AG09319 (cell line): ENCODE results near the gene AATK.
A peak's percentile ranks its signal among the peaks of the same experiment; 100 is the strongest.

Experiments
- DNase-seq: peaks from one replicate; pipeline ENCODE4 v3.0.0-alpha.2; 2010; ENCODE audit warnings: low read depth; ENCODE audit errors: extremely low read depth
- TF ChIP-seq, protein P1 (sequence below): IDR thresholded peaks from 2 replicates; pipeline ENCODE4 v1.5.1; 2011; ENCODE audit warnings: low read depth, mild to moderate bottlenecking, inconsistent platforms, low read length, moderate library complexity

The AATK gene

DNA sequence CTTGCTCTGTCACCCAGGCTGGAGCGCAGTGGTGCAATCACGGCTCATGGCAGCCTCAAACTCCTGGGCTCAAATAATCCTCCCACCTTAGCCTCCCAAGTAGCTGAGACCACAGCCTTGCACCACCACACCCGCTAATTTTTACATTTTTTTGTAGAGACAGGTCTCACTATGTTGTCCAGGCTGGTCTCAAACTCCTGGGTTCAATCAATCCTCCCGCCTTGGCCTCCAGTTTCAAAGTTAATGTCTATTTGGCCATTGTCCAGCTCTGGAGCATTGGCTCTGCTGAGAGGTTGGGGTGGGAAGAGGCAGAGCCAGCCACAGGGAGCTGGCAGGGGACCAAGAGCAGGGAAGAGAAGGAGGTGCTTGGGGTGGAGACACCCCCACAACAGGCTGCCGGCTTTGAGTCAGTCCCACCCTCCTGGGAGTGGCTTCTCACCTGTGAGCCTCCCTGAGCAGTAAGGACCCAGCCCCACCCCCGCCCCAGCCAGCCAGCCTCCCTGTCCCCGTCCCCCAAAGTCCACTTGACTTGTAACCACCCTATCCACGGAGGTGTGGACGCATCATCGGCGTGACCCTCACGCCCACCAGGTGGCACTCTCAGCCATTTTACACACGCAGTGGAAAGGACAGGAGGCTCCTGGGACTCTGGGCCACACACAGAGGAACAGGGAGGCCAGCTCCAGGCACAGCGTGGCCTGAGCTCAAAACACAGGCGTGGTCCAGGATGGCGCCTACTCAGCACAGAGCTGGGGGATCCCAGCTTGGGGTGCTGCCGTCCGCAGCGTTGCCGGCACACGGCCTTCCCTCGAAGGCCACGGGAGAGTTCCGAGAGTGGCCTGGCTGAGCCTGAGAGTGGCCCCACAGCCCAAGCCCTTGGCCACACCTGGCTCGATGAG is 23.5 kb downstream of the AATK start:
- DNase-seq: peak; percentile 41
- TF ChIP-seq, protein P1, sequence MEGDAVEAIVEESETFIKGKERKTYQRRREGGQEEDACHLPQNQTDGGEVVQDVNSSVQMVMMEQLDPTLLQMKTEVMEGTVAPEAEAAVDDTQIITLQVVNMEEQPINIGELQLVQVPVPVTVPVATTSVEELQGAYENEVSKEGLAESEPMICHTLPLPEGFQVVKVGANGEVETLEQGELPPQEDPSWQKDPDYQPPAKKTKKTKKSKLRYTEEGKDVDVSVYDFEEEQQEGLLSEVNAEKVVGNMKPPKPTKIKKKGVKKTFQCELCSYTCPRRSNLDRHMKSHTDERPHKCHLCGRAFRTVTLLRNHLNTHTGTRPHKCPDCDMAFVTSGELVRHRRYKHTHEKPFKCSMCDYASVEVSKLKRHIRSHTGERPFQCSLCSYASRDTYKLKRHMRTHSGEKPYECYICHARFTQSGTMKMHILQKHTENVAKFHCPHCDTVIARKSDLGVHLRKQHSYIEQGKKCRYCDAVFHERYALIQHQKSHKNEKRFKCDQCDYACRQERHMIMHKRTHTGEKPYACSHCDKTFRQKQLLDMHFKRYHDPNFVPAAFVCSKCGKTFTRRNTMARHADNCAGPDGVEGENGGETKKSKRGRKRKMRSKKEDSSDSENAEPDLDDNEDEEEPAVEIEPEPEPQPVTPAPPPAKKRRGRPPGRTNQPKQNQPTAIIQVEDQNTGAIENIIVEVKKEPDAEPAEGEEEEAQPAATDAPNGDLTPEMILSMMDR: peak; percentile 73

DNA sequence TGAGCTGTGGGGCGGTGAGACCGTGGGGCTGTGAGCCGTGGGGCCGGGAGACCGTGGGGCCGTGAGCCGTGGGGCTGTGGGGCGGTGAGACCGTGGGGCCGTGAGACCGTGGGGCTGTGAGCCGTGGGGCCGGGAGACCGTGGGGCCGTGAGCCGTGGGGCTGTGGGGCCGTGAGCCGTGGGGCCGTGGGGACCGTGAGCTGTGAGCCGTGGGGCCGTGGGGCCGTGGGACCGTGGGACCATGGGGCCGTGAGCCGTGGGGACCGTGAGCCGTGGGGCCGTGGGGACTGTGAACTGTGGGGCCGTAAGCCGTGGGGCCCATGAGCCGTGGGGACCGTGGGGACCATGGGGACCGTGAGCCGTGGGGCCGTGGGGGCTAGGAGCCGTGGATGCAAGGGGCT is 25.3 kb downstream of the AATK start:
- no peak for DNase-seq

DNA sequence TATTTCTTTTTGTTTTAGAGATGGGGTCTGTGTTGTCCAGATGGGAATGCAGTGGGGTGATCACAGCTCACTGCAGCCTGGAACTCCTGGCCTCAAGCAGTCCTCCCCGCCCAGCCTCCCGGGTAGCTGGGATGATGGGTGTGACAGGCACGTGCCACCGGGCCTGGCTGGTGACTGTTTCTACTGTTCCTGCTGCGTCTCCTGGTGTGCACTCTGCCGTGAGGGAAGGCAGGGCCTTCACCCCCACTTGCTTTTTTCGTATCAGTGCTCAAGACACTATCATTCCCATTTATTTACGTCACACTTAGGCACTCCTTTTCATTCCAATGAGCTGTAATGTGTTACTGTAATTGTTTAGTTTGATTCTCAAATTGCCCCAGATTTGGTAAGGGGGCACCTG is 26.0 kb downstream of the AATK start:
- TF ChIP-seq, protein P1: no peak
- DNase-seq: no peak

More for the DNA sequence above, 25.3 kb downstream of the AATK start:
- TF ChIP-seq, protein P1: no peak

DNA sequence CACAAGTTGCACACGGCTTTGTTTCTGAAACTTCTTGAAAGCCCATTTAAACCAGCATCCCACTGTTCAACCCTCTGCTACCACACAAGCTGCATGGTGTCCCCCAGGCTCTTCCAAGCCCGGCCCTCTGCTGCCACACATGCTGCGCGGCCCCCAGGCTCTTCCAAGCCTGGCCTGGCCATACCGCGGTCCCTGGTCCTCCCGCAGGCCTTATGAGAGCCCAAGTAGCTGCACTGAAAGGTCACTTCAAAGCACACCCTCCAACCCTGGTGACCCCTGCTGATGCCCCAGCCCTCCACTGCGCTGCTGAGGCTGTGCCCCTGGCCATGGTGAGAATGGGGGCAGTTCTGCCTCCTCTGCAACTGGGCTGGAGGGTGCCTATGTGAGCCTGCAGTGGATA is 26.6 kb downstream of the AATK start:
- TF ChIP-seq, protein P1: no peak
- no peak for DNase-seq

DNA sequence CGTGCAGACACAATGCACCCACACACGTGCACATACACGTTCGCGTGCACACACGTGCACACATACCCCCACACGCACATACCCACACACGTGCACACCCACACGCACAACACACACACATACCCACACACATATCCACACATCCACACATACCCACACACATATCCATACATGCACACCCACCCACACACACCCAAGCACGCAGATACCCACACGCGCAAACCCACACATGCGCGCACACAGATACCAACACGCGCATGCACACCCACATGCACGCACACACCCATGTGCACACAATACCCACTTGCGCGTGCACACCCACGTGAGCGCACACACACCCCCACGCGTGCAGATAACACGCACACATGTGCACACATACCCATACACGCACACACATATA is 27.5 kb downstream of the AATK start:
- TF ChIP-seq, protein P1: no peak
- no peak for DNase-seq

DNA sequence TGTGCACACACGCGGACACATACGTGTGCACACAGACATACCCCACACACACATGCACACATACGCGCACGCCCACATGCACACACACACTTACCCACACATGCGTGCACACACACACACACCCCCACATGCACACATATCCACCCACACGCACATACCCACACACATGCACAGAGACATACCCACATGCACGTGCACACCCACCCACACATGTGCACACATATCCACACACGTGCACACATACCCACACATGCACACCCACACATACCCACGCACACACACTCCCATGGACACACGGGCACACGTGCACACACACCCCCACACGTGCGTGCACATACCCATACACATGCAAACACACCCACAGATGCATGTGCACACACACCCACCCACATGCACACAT is 27.9 kb downstream of the AATK start:
- DNase-seq: no peak
- TF ChIP-seq, protein P1: no peak

DNA sequence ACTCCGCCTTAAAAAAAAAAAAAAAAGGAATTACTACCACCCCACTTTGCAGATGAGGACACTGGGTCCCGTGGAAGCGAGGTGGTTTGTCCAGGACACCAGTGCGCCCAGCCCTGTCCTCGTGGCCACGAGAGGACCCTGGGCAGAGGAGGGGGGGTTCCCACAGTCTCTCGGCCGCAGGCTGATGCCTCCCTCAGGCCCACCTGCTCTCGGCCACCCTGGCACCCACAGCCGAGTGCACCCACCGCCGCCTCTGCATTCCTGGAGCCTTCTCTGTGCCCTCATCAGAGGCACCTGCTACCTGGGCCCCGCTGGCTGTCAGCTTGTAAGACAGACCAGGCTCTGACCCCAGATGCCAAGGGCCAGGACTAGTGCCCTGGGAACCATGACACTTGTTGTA is 28.8 kb downstream of the AATK start:
- TF ChIP-seq, protein P1: no peak

More for the DNA sequence above, 28.8 kb downstream of the AATK start:
- DNase-seq: no peak
